Mammary epithelial cell (primary cell): ENCODE data around the gene FNDC3B.

ENCODE experiments used
- CTCF ChIP-seq, 2 donors: IDR thresholded peaks in 1 of 2; conservative IDR thresholded peaks in 1 of 2; 2 replicates each; pipeline ENCODE4 v1.5.1; 2011 to 2012; ENCODE audit warnings: inconsistent platforms in 2 of 2, low read length in 2 of 2, mild to moderate bottlenecking in 2 of 2, control low read depth in 1 of 2, low read depth in 1 of 2; ENCODE audit not compliant: insufficient read depth in 1 of 2; ENCODE audit errors: extremely low read depth in 1 of 2
- EZH2 ChIP-seq: IDR thresholded peaks from 2 replicates; pipeline ENCODE4 v1.6.1; 2012; ENCODE audit warnings: low read length, inconsistent platforms, borderline replicate concordance

GRCh38 chr3:172069478-172069877 lies 30.1 kb downstream of the FNDC3B start:
- no peak for TF ChIP-seq CTCF (conservative IDR thresholded peaks at IDR 0.05 in 1 of 2, IDR thresholded peaks at IDR 0.05 in 1 of 2; ENCODE audit: extremely low read depth in 1 of 2, insufficient read depth in 1 of 2, low read depth in 1 of 2, low read length in 2 of 2)
- no peak for TF ChIP-seq EZH2
